ENCODE results near the gene MUC5B. TPM values are rescaled to one million over a fixed set of nuclear protein-coding genes. Genes with fewer than 3 reads are reported as not detected.
"Not testable (repeated sequence)": the region's sequence is repeated elsewhere in the genome, so short reads cannot be mapped to it uniquely, and the experiment has no call there.

MUC5B gene
- total RNA-seq, 2 donors from 2014 or later: 0.18 to 17.3 TPM

GRCh38 chr11:1181853-1182535 is 40.9 kb upstream of the MUC5B start:
- Histone ChIP-seq H3K4me3 (no peak overlapping the region), H3K9me3 (no peaks in the 10 kb centered on the region), H3K4me1 (replicated peaks) (no peaks in the 10 kb centered on the region), H3K27ac (no peak overlapping the region), H3K27me3 (replicated peaks; ENCODE audit: insufficient read depth) (no peaks in the 10 kb centered on the region), H3K36me3 (no peaks in the 10 kb centered on the region)
- intact Hi-C loops (cut with DNase I): no loop called here
- DNase-seq (ENCODE audit: low spot score): no peak
- WGBS: 83% methylated on average over 41 of the region's 41 CpGs
- TF ChIP-seq POLR2AphosphoS5 (IDR thresholded peaks at IDR 0.05) (no peak), CTCF (IDR thresholded peaks at IDR 0.05) (no peak), POLR2A (IDR thresholded peaks at IDR 0.05) (no peak)

GRCh38 chr11:1184139-1184538 is 38.7 kb upstream of the MUC5B start:
- H3K27ac ChIP-seq; intact Hi-C loops (cut with DNase I); DNase-seq (ENCODE audit: low spot score); H3K4me3 ChIP-seq; H3K9me3 ChIP-seq; H3K4me1 ChIP-seq (replicated peaks); H3K27me3 ChIP-seq (replicated peaks; ENCODE audit: insufficient read depth); H3K36me3 ChIP-seq: not testable (repeated sequence)
- 98% methylated on average over 12 of the region's 22 CpGs for WGBS

GRCh38 chr11:1188451-1189130 is 34.3 kb upstream of the MUC5B start:
- WGBS: 86% methylated on average over 11 of the region's 15 CpGs
- H3K4me1 ChIP-seq (replicated peaks); DNase-seq (ENCODE audit: low spot score); H3K4me3 ChIP-seq; H3K27me3 ChIP-seq (replicated peaks; ENCODE audit: insufficient read depth); H3K27ac ChIP-seq; intact Hi-C loops (cut with DNase I); H3K9me3 ChIP-seq; H3K36me3 ChIP-seq: not testable (repeated sequence)

- DNase-seq (ENCODE audit: low spot score); H3K4me3 ChIP-seq; intact Hi-C loops (cut with DNase I); H3K36me3 ChIP-seq; H3K4me1 ChIP-seq (replicated peaks); H3K27ac ChIP-seq; H3K9me3 ChIP-seq; H3K27me3 ChIP-seq (replicated peaks; ENCODE audit: insufficient read depth): not testable (repeated sequence)
- WGBS: 59% methylated on average over 7 of the region's 12 CpGs
Observed at GRCh38 chr11:1189816-1190215, 33.0 kb upstream of the MUC5B start.

- H3K27ac ChIP-seq; DNase-seq (ENCODE audit: low spot score); H3K9me3 ChIP-seq; H3K4me1 ChIP-seq (replicated peaks); H3K36me3 ChIP-seq; H3K4me3 ChIP-seq; intact Hi-C loops (cut with DNase I); H3K27me3 ChIP-seq (replicated peaks; ENCODE audit: insufficient read depth): not testable (repeated sequence)
- 88% methylated on average over 22 of the region's 22 CpGs for WGBS
Observed at GRCh38 chr11:1191786-1192470, 30.9 kb upstream of the MUC5B start.

GRCh38 chr11:1192741-1193325 is 30.0 kb upstream of the MUC5B start:
- Histone ChIP-seq H3K27ac (no peak overlapping the region), H3K4me3 (no peak overlapping the region), H3K9me3 (no peaks in the 10 kb centered on the region), H3K27me3 (replicated peaks; ENCODE audit: insufficient read depth) (peaks cover 12% of the 10 kb centered on the region), H3K36me3 (no peaks in the 10 kb centered on the region), H3K4me1 (replicated peaks) (no peaks in the 10 kb centered on the region)
- WGBS: 81% methylated on average over 17 of the region's 17 CpGs
- no peak for DNase-seq (ENCODE audit: low spot score)
- intact Hi-C loops (cut with DNase I): no loop called here
- TF ChIP-seq POLR2A (IDR thresholded peaks at IDR 0.05) (no peak), CTCF (IDR thresholded peaks at IDR 0.05) (no peak), POLR2AphosphoS5 (IDR thresholded peaks at IDR 0.05) (no peak)

Data from prostate gland (tissue), 2 donors.